ENCODE results near the gene PLXNC1.

DNA sequence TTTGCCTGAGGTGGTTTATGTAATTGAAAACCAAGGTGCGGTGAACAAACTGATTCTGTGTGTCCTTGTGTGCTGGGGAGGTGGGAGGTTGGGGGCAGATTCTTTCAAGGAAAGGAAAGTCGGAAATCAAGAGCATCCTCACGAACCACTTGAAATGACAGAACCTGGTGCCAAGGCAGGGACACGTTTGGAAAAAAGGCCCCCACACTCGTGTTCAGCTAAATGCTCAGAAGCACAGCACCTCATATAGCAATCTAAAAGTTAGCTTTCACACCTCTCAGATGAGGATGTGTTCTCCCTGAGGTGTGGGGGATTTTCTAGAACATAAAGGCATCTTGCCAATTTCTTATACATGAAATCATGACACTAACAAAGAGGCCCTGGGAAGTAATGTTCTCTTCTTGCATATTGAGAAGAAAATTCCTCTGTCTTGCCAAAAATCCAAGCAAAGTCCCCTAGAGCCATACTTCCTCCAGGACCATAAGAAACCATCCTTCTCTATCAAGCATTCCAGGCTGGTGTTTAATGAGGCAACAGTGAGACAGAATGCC is 119.6 kb downstream of the PLXNC1 start:
- TF ChIP-seq, protein P1, sequence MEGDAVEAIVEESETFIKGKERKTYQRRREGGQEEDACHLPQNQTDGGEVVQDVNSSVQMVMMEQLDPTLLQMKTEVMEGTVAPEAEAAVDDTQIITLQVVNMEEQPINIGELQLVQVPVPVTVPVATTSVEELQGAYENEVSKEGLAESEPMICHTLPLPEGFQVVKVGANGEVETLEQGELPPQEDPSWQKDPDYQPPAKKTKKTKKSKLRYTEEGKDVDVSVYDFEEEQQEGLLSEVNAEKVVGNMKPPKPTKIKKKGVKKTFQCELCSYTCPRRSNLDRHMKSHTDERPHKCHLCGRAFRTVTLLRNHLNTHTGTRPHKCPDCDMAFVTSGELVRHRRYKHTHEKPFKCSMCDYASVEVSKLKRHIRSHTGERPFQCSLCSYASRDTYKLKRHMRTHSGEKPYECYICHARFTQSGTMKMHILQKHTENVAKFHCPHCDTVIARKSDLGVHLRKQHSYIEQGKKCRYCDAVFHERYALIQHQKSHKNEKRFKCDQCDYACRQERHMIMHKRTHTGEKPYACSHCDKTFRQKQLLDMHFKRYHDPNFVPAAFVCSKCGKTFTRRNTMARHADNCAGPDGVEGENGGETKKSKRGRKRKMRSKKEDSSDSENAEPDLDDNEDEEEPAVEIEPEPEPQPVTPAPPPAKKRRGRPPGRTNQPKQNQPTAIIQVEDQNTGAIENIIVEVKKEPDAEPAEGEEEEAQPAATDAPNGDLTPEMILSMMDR (IDR thresholded peaks at IDR 0.05; ENCODE audit: low read length): no peak
- no peak for TF ChIP-seq EZH2 (optimal IDR thresholded peaks at IDR 0.05; ENCODE audit: low read depth, low read length)
- TF ChIP-seq EZH2phosphoT487 (IDR thresholded peaks at IDR 0.05; ENCODE audit: low read length): no peak

Measured in MM.1S (cell line).